ENCODE data around the gene CCAR1.
"Not testable (repeated sequence)": the region's sequence is repeated elsewhere in the genome, so short reads cannot be mapped to it uniquely, and the experiment has no call there.

The CCAR1 gene

DNA sequence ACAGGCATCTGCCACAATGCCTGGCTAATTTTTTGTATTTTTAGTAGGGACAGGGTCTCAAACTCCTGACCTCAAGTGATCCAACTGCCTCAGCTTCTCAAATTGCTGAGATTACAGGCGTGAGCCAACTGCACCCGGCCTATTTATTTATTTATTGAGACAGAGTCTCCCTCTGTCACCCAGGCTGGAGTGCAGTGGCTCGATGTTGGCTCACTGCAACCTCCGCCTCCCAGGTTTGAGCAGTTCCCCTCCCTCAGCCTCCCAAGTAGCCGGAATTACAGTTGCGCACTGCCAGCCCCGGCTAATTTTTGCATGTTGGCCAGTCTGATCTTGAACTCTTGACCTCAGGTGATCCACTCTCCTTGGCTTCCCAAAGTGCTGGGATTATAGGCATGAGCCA is 46.4 kb downstream of the CCAR1 start:
- not testable (repeated sequence) for FAIRE-seq

DNA sequence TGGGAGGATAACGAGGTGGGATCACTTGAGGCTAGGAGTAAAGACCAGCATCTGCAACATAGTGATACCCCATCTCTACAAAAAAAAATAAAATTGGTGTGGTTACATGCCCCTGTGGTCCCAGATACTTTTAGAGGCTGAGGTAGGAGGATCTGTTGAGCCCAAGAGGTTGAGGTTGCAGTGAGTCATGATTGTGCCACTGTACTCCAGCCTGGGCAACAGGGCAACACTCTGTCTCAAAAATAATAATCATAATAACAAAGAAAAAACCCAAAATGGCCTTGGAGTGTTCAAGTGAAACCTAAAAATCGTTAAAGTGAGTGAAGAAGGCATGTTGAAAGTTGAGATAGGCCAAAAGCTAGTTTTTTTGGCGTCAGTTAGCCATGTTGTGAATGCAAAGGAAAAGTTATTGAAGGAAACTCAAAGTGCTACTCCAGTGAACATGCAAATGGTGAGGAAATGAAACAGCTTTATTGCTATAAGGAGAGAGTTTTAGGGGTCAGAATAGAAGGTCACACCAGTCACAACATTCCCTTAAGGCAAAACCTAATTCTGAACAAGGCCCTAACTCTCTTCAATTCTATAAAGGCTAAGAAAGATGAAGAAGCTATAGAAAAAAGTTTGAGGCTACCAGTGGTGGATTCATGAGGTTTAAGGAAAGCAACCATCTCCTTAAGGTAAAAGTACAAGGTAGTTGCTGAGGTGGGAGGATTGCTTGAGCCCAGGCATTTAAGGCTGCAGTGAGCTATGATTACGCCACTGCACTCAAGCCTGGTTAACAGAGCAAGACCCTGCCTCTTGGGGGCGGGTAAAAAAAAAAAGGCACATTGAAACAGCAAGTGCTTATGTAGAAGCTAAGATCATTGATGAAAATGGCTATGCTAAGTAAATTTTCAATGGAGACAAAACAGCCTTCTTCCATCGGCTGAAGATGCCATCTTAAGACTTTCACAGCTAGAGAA is 60.9 kb downstream of the CCAR1 start:
- no peak for FAIRE-seq

DNA sequence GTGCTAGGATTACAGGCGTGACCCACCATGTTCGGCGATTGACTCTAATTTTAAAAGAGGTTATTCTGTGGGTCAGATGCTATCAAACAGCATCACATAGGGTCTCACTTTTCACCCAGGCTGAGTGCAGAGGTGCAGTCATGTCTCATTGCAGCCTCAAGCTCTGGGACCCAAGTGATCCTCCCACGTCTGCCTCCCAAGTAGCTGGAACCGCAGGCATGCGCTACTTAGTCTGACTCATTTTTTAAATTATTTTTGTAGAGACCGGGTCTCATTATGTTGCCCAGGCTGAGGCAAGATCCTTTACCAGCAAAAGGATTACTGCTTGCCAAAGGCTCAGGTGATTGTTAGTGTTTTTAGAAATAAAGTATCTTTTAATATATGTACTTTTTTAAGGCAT is 63.4 kb downstream of the CCAR1 start:
- no peak for FAIRE-seq

DNA sequence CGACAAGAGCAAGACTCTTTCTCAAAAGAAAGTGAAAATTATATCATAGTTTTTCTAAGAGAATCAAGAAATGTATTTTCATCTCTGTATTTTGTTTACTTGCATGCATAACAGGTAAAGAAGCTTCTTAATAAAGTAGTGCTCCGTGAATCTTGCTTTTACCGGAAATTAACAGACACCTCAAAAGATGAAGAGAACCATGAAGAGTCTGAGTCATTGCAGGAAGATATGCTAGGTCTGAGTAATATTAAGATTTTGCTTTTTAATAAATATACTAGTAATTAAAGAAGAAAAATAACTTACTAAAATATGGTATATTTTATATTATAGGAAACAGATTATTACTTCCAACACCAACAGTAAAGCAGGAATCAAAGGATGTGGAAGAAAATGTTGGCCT is 66.8 kb downstream of the CCAR1 start:
- FAIRE-seq, result no peak

DNA sequence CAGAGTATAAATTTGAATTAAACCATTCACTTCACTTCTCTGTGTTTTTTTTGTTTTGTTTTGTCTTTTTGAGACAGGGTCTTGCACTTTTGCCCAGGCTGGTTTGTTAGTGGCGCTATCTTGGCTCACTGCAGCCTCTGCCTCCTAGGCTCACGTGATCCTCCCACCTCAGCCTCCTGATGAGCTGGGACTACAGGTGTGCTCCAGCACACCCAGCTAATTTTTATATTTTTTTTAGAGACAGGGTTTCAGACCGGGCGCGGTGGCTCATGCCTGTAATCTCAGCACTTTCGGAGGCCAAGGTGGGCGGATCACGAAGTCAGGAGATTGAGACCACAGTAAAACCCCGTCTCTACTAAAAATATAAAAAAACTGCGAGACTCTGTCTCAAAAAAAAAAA is 69.4 kb downstream of the CCAR1 start:
- FAIRE-seq, result no peak

DNA sequence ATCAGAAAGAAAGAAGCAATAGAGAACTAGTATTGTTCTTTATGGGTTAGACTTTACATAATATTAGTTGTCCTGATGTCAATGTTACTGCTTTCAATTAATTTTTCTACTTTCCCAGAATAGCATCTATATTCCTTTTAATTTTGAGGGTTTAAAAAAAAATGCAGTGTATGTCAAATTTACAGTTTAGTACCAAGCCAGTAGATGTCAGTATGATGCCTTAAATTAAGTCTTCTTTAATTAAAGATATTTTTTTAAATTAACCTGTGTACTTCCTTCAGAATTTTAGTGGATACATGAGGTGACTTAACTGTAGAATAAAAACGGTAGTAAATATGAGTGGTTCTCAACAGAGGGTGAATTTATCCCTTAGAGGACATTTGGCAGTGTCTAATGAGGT is 71.1 kb downstream of the CCAR1 start:
- FAIRE-seq, result peak; percentile 59

DNA sequence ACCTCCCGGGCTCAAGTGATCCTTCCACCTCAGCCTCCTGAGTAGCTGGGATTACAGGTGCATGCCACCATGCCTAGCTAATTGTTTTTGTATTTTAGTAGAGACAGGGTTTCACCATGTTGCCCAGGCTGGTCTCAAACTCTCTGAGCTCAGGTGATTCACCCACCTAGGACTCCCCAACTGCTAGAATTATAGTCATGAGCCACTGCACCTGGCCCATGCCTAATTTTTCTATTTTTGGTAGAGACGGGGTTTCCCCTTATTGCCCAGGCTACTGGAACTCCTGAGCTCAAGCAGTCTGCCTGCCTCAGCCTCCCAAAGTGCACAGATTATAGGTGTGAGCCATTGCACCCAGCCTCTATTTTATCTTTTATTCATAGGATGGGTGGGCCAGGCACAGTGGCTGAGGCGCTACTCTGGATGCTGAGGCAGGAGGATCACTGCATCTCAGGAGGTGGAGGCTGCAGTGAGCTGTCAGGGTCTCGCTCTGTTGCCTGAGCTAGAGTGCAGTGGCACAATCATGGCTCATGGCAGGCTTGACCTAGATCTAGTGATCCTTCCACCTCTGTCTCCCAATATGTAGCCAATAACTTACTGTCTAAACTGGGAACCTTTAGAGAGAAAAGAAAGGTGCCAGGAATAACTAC is 75.0 kb downstream of the CCAR1 start:
- FAIRE-seq, result no peak

DNA sequence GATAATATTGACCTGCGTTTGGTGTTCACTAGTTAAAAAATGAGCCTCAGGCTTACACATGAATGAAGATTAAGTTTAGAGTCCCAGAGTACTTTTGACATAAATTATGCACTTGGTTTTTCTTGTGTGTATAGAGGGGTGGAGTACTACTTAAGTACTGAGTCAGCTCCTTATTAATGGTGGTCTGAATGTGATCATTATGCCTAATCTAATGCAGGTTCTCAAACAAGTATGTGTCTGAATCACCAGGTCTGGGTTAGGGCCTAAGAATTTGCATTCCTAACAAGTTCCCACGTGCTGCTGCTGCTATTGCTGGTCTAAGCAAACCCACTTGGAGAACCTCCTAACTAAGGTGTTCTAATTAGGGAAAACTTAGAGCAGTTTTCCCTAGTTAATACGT is 75.6 kb downstream of the CCAR1 start:
- no peak for FAIRE-seq

DNA sequence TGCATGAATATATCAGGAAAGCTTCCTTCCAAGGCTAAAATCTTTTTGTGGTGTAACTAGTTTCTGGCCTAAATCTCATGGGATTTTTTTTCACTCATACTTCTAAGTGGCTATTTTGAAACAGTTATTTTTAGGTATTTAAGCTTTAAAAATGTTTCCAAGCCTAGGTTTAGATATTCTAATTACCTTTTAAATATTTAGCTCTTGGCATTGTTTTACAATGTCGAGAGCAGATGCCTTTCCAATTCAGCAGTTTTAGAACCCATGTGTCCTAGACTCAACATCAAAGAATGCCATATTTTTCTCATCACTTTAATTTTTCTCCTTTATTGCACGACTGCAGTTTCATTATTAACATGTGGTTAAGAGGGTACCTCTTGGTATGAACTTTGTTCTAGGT is 79.2 kb downstream of the CCAR1 start:
- no peak for FAIRE-seq

DNA sequence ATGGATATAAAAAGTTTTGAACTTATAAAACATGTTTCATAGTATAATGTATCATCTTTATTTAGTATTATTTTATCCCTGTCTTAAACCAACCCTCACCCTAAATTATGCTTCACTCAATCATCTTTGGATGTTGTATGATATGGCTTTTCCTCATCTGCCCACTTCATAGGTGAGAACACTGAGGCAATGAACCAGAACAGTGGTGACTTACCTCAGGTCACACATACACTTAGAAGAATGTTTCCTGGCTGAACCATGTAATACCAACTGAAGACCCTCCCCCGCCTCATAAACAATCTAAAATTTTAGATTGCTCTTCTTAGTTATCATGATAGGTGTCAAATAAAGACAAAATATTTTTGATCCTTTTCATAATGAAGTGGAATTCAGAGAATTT is 83.7 kb downstream of the CCAR1 start:
- no peak for FAIRE-seq

DNA sequence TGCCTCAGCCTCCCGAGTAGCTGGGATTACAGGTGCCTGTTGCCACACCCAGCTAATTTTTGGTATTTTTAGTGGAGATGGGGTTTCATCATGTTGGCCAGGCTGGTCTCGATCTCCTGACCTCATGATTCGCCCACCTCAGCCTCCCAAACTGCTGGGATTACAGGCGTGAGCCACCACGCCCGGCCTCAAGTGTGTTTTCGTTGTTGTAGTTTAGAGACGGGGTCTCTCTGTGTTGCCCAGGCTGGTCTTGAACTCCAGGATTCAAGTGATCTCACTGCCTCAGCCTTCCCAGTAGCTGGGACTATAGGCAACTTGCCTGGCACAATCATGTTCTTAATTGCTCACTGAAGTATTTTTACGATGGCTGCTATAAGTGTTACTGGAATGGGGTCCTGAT is 89.8 kb downstream of the CCAR1 start:
- not testable (repeated sequence) for FAIRE-seq

DNA sequence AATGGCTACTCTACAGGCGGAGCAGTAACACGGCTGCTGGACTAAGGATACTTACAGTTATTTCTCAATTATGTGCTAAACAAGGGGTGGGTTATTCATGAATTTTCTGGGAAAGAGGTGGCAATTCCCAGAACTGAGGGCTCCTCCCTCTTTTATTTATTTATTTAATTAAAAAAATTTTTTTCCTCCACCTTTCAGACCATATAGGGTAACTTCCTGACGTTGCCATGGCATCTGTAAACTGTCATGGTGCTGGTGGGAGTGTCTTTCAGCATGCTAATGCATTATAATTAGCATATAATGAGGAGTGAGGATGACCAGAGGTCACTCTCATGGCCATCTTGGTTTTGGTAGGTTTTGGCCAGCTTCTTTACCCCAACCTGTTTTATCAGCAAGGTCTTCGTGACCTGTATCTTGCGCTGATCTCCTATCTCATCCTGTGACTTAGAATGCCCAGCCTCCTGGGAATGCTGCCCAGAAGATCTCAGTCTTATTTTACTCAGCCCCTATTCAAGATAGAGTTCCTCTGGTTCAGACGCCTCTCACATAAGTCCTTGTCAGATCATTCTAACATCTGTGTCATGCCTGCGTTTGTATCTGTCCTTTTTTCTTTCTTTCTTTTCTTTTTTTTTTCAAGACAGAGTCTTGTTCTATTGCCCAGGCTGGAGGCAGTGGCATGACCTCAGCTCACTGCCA is 90.4 kb downstream of the CCAR1 start:
- no peak for FAIRE-seq

DNA sequence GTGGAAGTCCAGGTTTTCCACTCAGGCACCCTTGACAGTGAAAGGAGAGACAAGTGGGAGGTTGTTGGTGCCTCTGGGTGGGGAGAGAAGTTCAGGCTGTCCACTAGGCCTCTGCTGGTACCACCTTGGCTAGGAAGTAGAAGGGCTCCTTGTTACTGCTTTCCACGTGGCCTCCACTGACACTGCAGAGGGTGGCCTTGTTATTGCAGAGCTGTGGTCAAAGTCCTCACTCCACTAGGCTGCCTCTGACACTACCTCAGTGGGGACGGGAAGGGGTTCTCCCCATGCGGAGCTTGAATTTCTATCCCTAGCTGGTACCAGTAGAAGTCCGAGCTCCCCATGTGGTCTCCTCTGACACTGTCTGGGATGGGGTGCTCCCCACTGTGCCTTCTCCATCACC is 91.4 kb downstream of the CCAR1 start:
- FAIRE-seq, result no peak

DNA sequence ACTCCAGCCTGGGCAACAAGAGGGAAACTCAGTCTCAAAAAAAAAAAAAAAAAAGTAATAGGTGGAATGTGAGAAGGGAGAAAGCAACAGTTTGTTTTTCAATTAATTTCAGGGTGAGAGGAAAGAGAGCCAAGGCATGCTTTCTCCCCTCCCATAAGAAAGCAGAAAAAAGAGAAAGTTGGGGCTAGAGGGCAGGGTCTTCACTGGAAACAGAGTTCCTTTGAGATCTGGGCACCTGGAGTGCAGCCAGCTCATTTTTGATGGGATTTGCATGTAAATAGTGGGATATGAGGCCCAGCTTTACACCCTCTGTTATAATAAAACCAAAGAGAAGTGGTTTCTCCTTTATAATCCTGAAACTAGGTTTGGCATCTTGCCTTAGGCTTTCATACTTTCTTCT is 92.5 kb downstream of the CCAR1 start:
- no peak for FAIRE-seq

DNA sequence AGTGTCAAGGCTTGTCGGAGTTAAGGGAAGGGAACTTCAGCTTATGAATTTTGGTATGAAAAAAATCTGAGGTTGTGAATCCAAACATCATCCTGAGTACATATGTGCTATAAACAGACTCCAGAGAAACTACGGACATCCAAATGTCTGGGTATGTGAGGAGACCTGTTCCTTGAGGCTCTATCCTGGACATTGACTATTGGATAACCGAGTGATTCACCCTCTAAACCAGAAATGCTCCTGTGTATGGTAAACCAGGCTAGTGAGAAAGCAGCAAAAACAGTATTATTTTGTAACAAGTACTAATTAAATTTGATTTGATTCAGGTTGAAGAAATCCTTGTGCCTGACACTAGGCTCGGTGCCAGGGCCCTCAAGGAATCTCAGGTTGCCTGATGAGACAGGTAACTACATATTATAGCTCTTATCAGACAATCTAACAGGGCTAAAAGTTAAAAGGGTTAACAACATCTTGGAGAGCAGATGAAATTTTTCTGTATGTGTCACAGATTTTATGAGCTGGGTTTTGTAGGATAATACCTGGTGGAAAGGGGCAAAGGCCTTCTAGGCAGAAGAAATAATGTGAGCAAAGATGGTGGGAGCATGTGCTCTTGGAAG is 95.9 kb downstream of the CCAR1 start:
- FAIRE-seq, result no peak

DNA sequence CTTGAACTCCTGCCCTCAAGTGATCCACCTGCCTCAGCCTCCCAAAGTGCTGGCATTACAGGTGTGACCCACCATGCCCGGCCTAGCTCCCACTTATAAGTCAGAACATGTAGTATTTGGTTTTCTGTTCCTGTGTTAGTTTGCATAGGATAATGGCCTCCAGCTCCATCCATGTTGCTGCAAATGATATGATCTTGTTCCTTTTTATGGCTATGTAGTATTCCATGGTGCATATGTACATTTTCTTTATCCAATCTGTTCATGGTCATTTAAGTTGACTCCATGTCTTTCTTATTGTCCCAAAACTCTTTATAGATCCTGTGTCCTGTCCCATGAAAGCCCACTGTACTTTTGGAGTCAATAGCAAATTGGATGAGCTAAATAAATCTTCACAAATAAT is 99.3 kb downstream of the CCAR1 start:
- not testable (repeated sequence) for FAIRE-seq

DNA sequence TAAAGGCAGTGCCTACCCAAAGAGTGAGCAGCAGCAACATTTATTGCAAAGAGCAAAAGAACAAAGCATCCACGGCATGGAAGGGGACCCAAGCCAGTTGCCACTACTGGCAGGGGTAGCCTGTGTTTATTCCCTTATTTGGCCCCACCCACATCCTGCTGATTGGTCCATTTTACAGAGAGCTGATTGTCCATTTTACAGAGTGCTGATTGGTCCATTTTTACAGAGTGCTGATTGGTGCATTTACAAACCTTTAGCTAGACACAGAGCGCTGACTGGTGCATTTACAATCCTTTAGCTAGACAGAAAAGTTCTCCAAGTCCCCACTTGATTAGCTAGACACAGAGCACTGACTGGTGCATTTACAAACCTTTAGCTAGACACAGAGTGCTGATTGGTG is 101.6 kb downstream of the CCAR1 start:
- FAIRE-seq, result not testable (repeated sequence)

DNA sequence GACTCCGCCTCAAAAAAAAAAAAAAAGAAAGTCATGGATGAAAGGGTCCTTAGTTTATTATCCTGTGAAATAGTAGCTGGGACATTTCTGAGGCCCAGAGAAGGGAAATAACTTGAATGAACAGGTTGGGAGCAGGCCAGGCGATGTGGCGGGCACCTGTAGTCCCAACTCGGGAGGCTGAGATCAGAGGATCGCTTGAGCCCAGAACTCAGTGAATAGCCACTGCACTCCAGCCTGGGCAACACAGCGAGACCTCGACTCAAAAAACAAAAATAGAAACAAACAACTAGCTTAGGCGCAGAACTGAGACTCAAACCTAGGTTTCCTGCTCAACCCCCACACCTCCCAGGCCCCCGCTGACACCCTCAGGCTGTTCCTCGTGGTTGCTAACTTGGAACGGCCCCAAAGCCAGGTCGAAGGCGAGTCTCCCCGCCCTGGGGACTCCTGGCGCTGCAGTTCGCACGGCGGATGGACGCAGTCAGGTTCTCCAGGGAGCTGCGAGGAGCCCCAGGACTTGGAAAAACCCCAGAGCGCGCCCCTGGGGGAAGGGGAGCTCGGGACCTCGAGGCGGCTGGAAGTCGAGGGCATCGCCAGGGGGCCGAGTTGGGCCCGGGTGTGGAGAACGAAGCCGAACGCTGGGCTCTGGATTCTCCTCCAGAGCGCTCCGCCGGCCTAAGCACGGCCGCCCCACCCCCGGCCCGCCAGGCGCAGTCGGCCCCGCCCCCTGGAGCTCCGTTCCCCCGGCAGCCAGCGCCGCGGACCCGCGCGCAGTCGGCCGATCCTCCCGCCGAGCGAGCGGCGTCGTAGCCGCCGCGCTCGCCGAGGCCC is 105.9 kb downstream of the CCAR1 start, which contains the start of gene STOX1:
STOX1 (plus strand) TSS at position 768 of the 828 bp plus-strand sequence. CDS start 93 bp downstream, outside the sequence.
- FAIRE-seq, result no peak

DNA sequence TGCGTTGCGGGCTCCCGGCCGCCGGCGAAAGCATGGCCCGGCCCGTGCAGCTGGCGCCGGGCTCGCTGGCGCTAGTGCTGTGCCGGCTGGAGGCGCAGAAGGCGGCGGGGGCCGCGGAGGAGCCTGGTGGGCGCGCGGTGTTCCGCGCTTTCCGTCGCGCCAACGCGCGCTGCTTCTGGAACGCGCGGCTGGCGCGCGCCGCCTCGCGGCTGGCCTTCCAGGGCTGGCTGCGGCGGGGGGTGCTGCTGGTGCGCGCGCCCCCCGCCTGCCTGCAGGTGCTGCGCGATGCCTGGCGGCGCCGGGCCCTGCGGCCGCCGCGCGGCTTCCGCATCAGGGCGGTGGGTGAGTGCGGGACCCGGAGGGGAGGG is 106.5 kb downstream of the CCAR1 start:
- not testable (repeated sequence) for FAIRE-seq

DNA sequence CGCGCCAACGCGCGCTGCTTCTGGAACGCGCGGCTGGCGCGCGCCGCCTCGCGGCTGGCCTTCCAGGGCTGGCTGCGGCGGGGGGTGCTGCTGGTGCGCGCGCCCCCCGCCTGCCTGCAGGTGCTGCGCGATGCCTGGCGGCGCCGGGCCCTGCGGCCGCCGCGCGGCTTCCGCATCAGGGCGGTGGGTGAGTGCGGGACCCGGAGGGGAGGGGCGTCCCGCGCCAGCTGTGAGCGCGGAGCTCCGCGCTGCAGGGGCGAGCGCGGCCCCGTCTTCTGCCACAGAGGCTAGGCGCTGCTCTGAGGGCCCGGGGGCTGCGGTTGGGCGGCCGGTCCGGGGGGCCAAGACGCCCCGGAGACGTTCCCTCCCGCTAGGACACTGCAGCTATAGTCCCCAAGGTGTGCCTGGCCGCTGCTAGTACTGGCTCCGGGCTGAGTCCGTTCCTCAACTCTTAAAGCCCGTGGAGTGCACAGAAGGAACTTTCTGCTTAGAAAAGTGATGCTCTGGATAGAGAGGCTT is 107.1 kb downstream of the CCAR1 start:
- not testable (repeated sequence) for FAIRE-seq

DNA sequence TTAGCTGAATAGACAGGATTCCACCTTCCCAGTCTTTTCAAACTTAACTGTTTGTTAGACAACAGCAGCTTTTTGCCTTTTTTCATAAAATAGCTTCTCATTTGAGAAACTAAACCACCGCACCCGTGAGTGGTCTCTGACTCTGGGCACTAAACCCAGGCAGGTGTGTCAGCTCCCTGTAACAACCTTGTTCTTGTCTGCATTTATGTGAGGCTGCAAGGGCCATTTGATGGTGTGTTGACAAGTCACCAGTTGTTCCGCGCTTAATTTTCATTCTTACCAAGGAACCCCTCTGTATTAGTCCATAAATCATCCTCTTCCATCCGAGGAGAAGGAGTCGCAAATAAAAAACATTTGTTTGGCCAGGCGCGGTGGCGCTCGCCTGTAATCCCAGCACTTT is 107.8 kb downstream of the CCAR1 start:
- no peak for FAIRE-seq

DNA sequence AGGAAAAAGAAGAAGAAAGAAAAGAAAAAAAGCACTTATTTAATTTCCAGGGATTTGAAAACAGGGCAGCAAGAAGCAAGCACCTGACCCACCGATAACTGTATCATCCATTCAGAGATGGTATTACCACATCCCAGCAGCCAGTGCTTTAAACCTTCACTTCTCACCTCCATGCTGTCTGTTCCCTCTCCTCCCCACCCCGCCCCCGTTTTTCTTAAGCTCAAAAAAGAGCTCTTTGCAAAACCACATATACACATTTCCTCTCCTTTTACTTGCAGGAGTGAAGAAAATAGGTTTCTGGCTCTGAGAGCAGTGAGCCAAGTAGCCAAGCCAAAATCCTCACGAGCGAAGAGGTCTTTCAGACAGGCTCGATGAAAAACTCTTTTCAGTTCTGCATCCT is 108.5 kb downstream of the CCAR1 start:
- FAIRE-seq, result no peak

Data from A204.1 (cell line).